KOPT-K1 (cell line): ENCODE measurements around the gene LRRC41.
"Not testable (repeated sequence)": the region's sequence is repeated elsewhere in the genome, so short reads cannot be mapped to it uniquely, and the experiment has no call there.

ENCODE experiments used
- H3K27ac ChIP-seq: fragments of 200-600 bp; sonication (generic); 2 replicates; pipeline ENCODE4 v1.5.1; 2016; ENCODE audit warnings: antibody characterized with exemption, mild to moderate bottlenecking, low read depth, low read length; ENCODE audit not compliant: poor library complexity, severe bottlenecking
- H3K36me3 ChIP-seq: fragments of 200-600 bp; sonication (generic); 2 replicates; pipeline ENCODE4 v1.5.1; 2017; ENCODE audit warnings: antibody characterized with exemption, mild to moderate bottlenecking, low read length, moderate library complexity; ENCODE audit not compliant: insufficient read depth
- H3K9me3 ChIP-seq: fragments of 200-600 bp; sonication (generic); 2 replicates; pipeline ENCODE4 v1.5.1; 2017; ENCODE audit warnings: antibody characterized with exemption, low read length, mild to moderate bottlenecking; ENCODE audit not compliant: insufficient read depth, poor library complexity, severe bottlenecking

Gene LRRC41

DNA sequence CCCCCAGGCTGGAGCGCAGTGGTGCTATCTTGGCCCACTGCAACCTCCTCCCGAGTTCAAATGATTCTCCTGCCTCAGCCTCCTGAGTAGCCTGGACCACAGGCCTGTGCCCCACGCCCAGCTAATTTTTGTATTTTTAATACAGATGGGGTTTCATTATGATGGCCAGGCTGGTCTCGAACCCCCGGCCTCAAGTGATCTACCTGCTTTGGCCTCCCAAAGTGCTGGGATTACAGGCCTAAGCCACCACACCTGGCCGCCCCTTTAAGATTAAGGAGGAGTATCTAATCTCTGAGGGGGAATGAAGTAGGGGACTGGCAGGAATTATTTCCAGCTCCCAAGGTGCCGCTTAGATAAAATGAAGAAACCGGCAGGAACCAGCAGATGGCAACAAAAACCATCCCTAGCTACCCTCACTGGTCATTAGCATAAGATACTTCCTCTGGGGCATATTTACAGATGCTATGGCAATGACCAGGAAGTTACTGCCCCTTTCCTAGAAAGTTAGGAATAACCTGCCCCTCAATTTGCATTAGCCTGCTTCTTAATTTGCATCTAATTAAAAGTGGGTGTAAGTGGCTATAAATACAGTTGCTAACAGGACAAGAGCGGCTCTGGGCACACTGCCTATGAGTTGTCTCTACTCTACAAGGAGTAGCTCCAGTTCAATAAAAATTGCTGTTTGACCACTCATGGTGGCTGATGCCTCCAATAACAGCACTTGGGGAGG lies 30.0 kb upstream of the LRRC41 start:
- Histone ChIP-seq H3K9me3 (no peaks in the 10 kb centered on the region), H3K36me3 (no peaks in the 10 kb centered on the region), H3K27ac (no peak overlapping the region)

DNA sequence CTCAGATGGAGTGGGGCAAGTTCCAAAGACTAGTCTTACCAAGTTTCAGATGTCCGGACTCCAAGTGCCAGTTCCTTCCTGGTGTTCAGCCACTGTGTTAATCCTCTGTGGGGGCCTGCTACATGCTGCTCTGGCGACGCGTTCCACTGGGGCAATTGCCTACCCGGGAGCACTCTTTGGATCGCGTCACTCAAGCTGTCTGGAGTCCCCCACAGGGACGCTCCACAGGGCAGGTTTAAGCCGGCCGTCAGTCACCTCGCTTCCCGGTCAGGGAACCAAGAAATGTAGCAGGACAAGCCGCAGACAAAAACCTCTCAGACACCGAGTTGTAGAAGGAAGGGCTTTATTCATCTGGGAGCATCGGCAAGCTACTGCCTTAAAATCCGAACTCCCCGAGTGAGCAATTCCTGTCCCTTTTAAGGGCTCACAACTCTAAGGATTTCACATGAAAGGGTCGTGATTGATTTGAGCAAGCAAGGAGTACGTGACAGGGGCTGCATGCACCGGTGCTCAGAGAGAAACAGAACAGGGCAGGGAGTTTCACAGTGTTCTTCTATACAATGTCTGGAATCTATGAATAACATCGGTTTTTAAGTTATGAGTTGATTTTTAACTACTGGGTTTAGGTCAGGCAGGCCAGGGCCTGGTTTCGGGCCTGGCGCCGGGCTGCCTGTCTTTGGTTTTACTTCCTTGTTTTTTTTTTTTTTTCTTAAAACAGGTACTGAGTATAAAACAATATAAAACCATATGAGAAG lies 28.5 kb upstream of the LRRC41 start:
- H3K36me3 ChIP-seq, H3K9me3 ChIP-seq, H3K27ac ChIP-seq: not testable (repeated sequence)

DNA sequence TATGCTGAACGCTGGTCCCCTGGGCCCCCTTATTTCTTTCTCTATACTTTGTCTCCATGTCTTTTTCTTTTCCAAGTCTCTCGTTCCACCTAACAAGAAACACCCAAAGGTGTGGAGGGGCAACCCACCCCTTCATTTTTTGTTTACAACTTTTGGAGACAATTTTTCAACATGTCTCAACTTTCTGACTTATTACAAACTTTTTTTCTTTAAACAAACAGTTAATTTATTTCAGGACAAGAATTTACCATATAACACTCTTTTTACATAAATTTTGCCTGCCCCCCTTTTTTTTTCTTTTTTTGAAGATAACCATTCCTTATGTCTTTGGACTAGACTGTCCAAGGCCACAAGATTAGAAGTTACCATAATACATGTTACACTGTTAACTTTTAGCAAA lies 27.0 kb upstream of the LRRC41 start:
- H3K9me3 ChIP-seq, H3K27ac ChIP-seq, H3K36me3 ChIP-seq: not testable (repeated sequence)

DNA sequence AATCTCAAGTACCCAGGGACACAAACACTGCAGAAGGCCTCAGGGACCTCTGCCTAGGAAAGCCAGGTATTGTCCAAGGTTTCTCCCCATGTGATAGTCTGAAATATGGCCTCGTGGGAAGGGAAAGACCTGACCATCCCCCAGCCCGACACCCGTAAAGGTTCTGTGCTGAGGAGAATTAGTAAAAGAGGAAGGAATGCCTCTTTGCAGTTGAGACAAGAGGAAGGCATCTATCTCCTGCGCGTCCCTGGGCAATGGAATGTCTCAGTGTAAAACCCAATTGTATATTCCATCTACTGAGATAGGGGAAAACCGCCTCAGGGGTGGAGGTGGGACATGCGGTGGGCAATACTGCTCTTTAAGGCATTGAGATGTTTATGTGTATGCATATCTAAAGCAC lies 26.4 kb upstream of the LRRC41 start:
- H3K36me3 ChIP-seq, H3K27ac ChIP-seq, H3K9me3 ChIP-seq: not testable (repeated sequence)

DNA sequence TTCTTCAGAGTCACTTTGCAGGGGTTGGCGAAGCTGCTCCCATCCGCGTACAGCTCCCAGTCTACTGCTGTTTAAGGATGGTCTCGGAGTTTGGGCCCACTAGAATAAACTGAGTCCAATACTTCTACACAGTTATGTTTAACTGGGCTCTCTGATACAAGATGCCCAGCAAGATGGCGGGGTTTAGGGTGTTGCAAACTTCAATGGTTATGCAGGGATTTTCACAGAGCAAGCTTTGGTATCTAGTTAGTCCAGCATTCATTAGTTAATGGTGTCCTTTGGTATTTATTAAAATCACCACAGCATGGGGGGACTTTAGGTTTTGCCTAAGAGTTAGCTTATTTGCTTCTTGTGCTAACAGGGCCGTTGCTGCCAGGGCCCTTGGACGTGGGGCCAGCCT lies 24.8 kb upstream of the LRRC41 start:
- H3K27ac ChIP-seq, H3K36me3 ChIP-seq, H3K9me3 ChIP-seq: not testable (repeated sequence)

DNA sequence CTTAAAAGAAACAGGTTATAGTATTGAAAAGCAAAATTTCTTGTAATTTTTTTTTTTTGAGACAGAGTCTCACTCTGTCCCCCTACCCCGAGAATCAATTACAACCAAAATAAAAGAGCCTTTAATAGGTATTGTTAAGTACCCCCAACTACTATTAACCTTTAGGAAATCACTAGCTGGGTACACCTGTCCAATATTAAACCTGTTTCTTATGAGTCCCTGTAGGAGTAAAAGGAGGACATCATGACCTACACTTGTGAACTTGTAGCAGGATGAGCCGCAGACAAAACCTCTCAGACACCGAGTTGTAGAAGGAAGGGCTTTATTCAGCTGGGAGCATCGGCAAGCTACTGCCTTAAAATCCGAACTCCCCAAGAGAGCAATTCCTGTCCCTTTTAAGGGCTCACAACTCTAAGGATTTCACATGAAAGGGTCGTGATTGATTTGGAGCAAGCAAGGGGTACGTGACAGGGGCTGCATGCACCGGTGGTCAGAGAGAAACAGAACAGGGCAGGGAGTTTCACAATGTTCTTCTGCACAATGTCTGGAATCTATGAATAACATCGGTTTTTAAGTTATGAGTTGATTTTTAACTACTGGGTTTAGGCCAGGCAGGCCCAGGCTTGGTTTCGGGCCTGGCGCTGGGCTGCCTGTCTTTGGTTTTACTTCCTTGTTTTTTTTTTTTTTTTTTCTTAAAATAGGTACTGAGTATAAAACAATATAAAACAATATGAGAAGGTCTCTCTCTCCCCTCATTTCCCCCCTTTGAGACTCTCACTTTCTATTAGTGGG lies 22.1 kb upstream of the LRRC41 start:
- H3K27ac ChIP-seq, H3K36me3 ChIP-seq, H3K9me3 ChIP-seq: not testable (repeated sequence)

DNA sequence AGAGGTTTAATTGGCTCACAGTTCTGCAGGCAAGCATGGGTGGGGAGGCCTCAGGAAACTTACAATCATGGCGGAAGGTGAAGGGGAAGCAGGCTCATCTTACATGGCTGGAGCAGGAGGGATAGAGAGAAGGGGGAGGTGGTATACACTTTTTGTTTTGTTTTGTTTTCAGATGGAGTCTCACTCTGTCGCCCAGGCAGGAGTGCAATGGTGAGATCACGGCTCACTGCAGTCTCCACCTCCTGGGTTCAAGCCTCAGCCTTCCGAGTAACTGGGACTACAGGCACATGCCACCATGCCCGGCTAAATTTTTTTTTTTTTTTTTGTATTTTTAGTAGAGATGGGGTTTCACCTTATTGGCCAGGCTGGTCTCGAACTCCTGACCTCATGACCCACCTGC lies 18.8 kb upstream of the LRRC41 start:
- H3K9me3 ChIP-seq, H3K27ac ChIP-seq, H3K36me3 ChIP-seq: not testable (repeated sequence)

DNA sequence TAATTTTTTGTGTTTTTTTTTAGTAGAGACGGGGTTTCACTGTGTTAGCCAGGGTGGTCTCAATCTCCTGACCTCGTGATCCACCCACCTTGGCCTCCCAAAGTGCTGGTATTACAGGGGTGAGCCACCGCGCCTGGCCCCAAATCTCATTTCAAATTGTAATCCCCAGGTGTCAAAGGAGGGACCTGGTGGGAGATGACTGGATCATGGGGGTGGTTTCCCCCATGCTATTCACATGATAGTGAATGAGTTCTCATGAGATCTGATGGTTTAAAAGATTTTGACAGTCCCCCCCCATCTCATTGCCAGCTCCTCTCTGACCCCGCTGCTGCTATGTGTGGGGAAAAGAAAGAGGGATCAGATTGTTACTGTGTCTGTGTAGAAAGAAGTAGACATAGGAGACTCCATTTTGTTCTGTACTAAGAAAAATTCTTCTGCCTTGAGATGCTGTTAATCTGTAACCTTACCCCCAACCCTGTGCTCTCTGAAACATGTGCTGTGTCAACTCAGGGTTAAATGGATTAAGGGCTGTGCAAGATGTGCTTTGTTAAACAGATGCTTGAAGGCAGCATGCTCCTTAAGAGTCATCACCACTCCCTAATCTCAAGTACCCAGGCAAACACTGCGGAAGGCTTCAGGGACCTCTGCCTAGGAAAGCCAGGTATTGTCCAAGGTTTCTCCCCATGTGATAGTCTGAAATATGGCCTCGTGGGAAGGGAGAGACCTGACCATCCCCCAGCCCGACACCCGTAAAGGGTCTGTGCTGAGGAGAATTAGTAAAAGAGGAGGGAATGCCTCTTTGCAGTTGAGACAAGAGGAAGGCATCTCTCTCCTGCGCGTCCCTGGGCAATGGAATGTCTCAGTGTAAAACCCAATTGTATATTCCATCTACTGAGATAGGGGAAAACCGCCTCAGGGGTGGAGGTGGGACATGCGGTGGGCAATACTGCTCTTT lies 16.8 kb upstream of the LRRC41 start:
- peaks cover 24% of the 10 kb centered on the region for H3K36me3 ChIP-seq
- not testable (repeated sequence) for H3K27ac ChIP-seq, H3K9me3 ChIP-seq

DNA sequence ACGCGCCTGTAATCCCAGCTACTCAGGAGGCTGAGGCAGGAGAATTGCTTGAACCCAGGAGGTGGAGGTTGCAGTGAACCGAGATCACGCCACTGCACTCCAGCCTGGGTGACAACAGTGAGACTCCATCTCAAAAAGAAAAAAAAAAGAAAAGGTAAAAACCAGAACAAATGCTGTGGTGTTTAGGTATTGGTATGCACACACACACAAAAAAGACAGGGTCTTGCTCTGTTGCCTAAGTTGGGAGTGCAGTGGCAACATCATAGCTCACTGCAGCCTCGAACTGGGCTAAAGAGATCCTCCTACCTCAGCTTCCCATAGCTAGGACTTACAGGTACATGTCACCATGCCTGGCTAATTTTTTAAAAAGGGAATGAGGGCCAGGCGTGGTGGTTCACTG lies 15.9 kb upstream of the LRRC41 start:
- H3K36me3 ChIP-seq: peaks cover 33% of the 10 kb centered on the region
- not testable (repeated sequence) for H3K27ac ChIP-seq

DNA sequence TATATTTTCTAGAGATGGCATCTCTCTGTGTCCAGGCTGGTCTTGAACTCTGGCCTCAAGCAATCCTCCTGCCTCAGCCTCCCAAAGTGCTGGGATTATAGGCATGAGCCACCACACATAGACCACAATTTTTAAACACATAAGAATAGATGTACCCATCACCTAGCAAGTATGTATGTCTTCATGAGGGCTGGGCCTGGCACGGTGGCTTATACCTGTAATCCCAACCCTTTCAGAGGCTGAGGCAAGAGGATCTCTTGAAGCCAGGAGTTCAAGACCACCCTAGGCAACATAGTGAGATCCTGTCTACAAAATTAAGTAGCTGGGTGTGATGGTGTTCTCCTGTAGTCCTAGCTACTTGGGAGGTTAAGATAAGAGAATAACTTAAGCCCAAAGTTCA lies 13.9 kb upstream of the LRRC41 start:
- no peak overlapping the region for H3K27ac ChIP-seq
- peaks cover 52% of the 10 kb centered on the region for H3K36me3 ChIP-seq
- H3K9me3 ChIP-seq: no peaks in the 10 kb centered on the region

More for the DNA sequence above, 15.9 kb upstream of the LRRC41 start:
- H3K9me3 ChIP-seq: not testable (repeated sequence)

DNA sequence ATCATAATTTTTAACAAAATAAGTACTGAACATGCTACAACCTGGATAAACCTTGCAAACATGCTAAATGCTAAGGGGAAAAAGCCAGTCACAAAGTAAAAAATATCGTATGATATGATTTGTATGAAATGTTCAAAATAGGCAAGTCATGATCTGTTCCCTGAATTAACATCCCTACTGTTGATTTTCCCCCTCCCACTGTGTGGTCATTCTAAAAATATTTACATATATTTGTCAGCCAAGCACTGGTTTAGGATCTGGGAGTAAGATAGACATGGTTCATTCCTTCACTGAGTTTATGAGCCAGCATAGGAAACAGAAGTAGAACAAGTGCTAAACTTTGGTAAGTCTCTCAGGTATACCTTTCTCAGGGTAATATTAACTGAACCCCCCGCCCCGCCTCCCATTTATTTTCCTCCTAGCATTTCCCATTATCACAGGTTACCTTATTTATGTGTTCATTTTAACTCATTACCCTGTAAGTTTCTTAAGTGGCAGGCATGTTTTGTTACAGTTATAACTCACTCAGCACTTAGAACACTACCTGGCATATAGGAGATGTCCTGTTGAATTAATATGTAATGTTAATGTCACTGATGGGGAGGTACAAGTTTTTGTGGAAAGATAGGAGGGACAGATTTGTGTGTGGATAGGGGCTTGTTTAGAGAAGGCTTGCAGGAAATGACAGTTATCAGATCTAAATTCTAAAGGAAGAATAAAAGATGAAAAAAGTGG lies 12.4 kb upstream of the LRRC41 start:
- Histone ChIP-seq H3K36me3 (peaks cover 67% of the 10 kb centered on the region), H3K9me3 (no peaks in the 10 kb centered on the region), H3K27ac (no peak overlapping the region)

DNA sequence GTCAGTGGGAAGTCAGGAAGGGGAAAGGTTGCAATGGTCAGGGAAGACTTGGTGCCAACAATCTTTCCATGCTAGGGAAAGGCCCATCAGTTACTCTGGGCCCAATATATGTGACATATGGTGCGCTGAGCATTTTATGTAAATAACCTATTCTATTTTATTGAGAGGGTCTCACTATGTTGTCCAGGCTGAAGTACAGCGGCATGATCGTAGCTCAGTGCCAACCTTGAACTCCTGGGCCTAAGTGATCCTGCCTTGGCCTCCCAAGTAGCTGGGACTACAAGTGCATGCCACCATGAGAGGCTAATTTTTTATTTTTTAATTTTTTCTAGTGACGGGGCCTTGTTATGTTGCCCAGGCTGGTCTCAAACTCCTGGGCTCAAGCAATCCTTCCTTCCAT lies 6.9 kb upstream of the LRRC41 start:
- Histone ChIP-seq H3K36me3 (peaks cover 93% of the 10 kb centered on the region), H3K27ac (no peak overlapping the region), H3K9me3 (no peaks in the 10 kb centered on the region)

DNA sequence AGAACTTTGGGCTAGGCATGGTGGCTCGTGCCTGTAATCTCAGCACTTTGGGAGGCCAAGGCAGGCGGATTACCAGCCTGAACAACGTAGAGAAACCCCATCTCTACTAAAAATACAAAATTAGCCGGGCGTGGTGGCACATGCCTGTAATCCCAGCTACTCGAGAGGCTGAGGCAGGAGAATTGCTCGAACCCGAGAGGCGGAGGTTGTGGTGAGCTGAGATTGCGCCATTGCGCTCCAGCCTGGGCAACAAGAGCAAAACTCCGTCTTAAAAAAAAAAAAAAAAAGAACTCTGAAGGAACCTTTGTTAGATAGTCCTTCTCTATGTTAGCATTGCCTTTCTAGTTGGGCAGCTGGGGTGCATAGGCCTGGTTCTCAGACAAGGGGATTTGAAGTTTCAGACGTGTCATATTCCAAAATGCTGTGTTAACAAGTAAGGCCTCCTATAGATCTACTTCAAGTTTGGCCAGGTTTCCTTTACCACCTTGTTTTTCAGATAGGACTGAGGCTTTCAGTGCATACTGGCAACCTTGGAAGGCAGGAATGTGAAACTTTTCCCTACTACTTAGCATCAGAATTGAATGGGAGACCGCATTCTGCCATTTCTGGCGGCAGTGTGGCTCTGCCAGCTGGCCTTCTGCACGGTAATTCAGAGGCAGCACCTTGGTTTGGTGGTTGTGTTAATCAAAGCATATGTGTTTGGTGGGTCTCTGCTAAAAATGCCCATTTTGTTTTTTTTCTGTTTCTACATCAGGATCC lies 6.2 kb upstream of the LRRC41 start:
- Histone ChIP-seq H3K9me3 (no peaks in the 10 kb centered on the region), H3K36me3 (peaks cover 87% of the 10 kb centered on the region), H3K27ac (no peak overlapping the region)

DNA sequence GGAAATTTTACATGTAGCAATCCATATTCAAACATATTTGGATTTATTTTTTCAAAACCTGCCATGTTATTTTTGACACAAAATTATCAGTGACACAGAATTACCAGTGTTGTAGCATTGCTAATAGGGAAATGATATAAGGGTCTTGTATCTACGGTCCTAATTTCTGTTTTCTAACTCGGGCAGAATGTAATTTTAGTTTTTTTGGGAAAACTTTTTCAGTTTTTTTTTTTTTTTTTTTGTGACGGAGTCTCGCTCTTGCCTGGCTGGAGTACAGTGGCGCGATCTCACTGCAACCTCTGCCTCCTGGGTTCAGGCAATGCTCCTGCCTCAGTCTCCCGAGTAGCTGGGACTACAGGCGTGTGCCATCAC lies 2.7 kb upstream of the LRRC41 start:
- H3K36me3 ChIP-seq: peaks cover 53% of the 10 kb centered on the region
- H3K27ac ChIP-seq: no peak overlapping the region
- H3K9me3 ChIP-seq: no peaks in the 10 kb centered on the region
